ENCODE results near the gene MCM6.

Gene MCM6

DNA sequence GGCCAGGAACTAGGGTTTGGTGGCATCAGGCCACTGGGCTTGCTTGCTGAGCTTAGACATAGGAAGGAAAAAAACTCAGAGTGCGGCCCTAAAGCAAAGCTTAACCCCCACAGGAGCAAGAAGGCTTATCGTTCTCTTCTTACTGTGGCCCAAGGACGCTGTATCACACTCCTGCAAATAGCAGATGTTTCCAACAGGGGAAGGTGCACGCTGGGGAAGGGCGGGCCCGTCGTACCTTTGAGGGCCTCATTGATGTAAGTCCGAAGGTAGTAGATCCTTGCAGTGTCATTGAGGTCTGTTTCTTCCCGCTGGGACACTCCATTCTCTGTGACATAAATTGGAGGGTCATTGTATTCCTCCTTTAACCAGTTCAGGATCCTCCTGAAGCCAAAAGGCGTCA lies 85.8 kb downstream of the MCM6 start:
- DNase-seq (ENCODE audit: low read depth in 2 of 2, low spot score in 1 of 2): no peak

Data from stimulated activated CD8-positive, alpha-beta memory T cell treated with anti-CD3 and anti-CD28 coated beads, Interleukin-4, amount 100 ng/mL, for 1 hour (primary cell).